NB4 (cell line): ENCODE data around the gene ADORA1.

ENCODE experiments used
- CTCF ChIP-seq: IDR thresholded peaks from one replicate; pipeline ENCODE4 v1.5.1; 2012; ENCODE audit warnings: low read depth, low read length
- MAX ChIP-seq: IDR thresholded peaks from 2 replicates; pipeline ENCODE4 v1.6.1; 2011; ENCODE audit warnings: low read depth, low read length
- POLR2A ChIP-seq: IDR thresholded peaks from 2 replicates; pipeline ENCODE4 v1.6.1; 2011; ENCODE audit warnings: mild to moderate bottlenecking; ENCODE audit not compliant: insufficient read length; ENCODE audit errors: extremely low read depth

GRCh38 chr1:203130358-203130985, 2.9 kb downstream of the ADORA1 start:
- TF ChIP-seq CTCF (no peak), POLR2A (no peak), MAX (no peak)
